ENCODE data around the gene GARS1. TPM values are rescaled to one million over a fixed set of nuclear protein-coding genes. Genes with fewer than 3 reads are reported as not detected.

The GARS1 gene
- total RNA-seq, 1 donor from 2014 or later = 95.9 TPM

- H3K4me3 ChIP-seq = no peak overlapping the region
- H3K36me3 Mint-ChIP-seq = no peaks in the 10 kb centered on the region
- H3K27me3 Mint-ChIP-seq (ENCODE audit: insufficient read depth, low read depth) = no peaks in the 10 kb centered on the region
- no peaks in the 10 kb centered on the region for H3K9me3 Mint-ChIP-seq
- H3K4me3 Mint-ChIP-seq = no peak overlapping the region
- no peak for DNase-seq (ENCODE audit: low spot score)
- no peak overlapping the region for H3K9ac ChIP-seq
- no peaks in the 10 kb centered on the region for H3K36me3 ChIP-seq
- H2AFZ ChIP-seq (replicated peaks) = no peak overlapping the region
- H3K27ac ChIP-seq = no peak overlapping the region
- peaks cover 25% of the 10 kb centered on the region for H4K20me1 ChIP-seq (ENCODE audit: low read depth)
- H3K27me3 ChIP-seq = no peaks in the 10 kb centered on the region
- TF ChIP-seq EZH2phosphoT487 (IDR thresholded peaks at IDR 0.05) = no peak
- no peak for TF ChIP-seq EZH2 (IDR thresholded peaks at IDR 0.05)
- no peak for TF ChIP-seq CTCF (IDR thresholded peaks at IDR 0.05)
- H3K4me1 Mint-ChIP-seq = no peaks in the 10 kb centered on the region
- H3K79me2 ChIP-seq (ENCODE audit: low read depth) = no peaks in the 10 kb centered on the region
- H3K4me1 ChIP-seq = no peaks in the 10 kb centered on the region
- no peak overlapping the region for H3K4me2 ChIP-seq
- no peaks in the 10 kb centered on the region for H3K9me3 ChIP-seq (ENCODE audit: low read depth)
- H3K27ac Mint-ChIP-seq = no peak overlapping the region
- no peaks in the 10 kb centered on the region for H3F3A ChIP-seq (ENCODE audit: low read depth)
These were observed 70.8 kb downstream of the GARS1 start for GRCh38 chr7:30665449-30665848.

- peaks cover 5% of the 10 kb centered on the region for H3K27me3 Mint-ChIP-seq (ENCODE audit: insufficient read depth, low read depth)
These were observed 72.5 kb downstream of the GARS1 start for GRCh38 chr7:30667172-30667571.

GRCh38 chr7:30668102-30668501 is 73.4 kb downstream of the GARS1 start:
- TF ChIP-seq CTCF (IDR thresholded peaks at IDR 0.05) = no peak
- no peak for TF ChIP-seq EZH2phosphoT487 (IDR thresholded peaks at IDR 0.05)
- no peak for TF ChIP-seq EZH2 (IDR thresholded peaks at IDR 0.05)
- H3K27ac ChIP-seq = no peak overlapping the region
- Mint-ChIP-seq H3K4me1 (no peaks in the 10 kb centered on the region), H3K27ac (no peak overlapping the region), H3K27me3 (ENCODE audit: insufficient read depth, low read depth) (peaks cover 5% of the 10 kb centered on the region), H3K36me3 (no peaks in the 10 kb centered on the region), H3K9me3 (no peaks in the 10 kb centered on the region), H3K4me3 (no peak overlapping the region)
- peaks cover 50% of the 10 kb centered on the region for H4K20me1 ChIP-seq (ENCODE audit: low read depth)
- H3K4me2 ChIP-seq = no peak overlapping the region
- no peak for DNase-seq (ENCODE audit: low spot score)
- H3K79me2 ChIP-seq (ENCODE audit: low read depth) = no peaks in the 10 kb centered on the region
- no peaks in the 10 kb centered on the region for H3K36me3 ChIP-seq
- H3K9ac ChIP-seq = no peak overlapping the region
- H3K27me3 ChIP-seq = no peaks in the 10 kb centered on the region
- no peak overlapping the region for H2AFZ ChIP-seq (replicated peaks)
- no peaks in the 10 kb centered on the region for H3F3A ChIP-seq (ENCODE audit: low read depth)
- no peak overlapping the region for H3K4me3 ChIP-seq
- no peaks in the 10 kb centered on the region for H3K9me3 ChIP-seq (ENCODE audit: low read depth)
- no peaks in the 10 kb centered on the region for H3K4me1 ChIP-seq

More at GRCh38 chr7:30667172-30667571, 72.5 kb downstream of the GARS1 start:
- Histone ChIP-seq H3K4me2 (no peak overlapping the region), H4K20me1 (ENCODE audit: low read depth) (peaks cover 42% of the 10 kb centered on the region), H3K9ac (no peak overlapping the region), H2AFZ (replicated peaks) (no peak overlapping the region), H3K4me3 (no peak overlapping the region), H3K79me2 (ENCODE audit: low read depth) (no peaks in the 10 kb centered on the region), H3K4me1 (no peaks in the 10 kb centered on the region), H3K27me3 (no peaks in the 10 kb centered on the region), H3K27ac (no peak overlapping the region), H3K36me3 (no peaks in the 10 kb centered on the region), H3K9me3 (ENCODE audit: low read depth) (no peaks in the 10 kb centered on the region), H3F3A (ENCODE audit: low read depth) (no peaks in the 10 kb centered on the region)
- H3K27ac Mint-ChIP-seq = no peak overlapping the region
- H3K4me3 Mint-ChIP-seq = no peak overlapping the region
- no peaks in the 10 kb centered on the region for H3K9me3 Mint-ChIP-seq
- DNase-seq (ENCODE audit: low spot score) = no peak
- no peak for TF ChIP-seq CTCF (IDR thresholded peaks at IDR 0.05)
- TF ChIP-seq EZH2phosphoT487 (IDR thresholded peaks at IDR 0.05) = no peak
- no peak for TF ChIP-seq EZH2 (IDR thresholded peaks at IDR 0.05)
- no peaks in the 10 kb centered on the region for H3K36me3 Mint-ChIP-seq
- no peaks in the 10 kb centered on the region for H3K4me1 Mint-ChIP-seq
